Kidney (tissue), 14 donors: Measurements from ENCODE around the gene CRYBA4. TPM values are rescaled to one million over a fixed set of nuclear protein-coding genes. Genes with fewer than 3 reads are reported as not detected.

Experiments
- DNase-seq, 5 donors: peaks; one replicate each; pipeline ENCODE4 v3.0.0-alpha.2; 2013 to 2020
- FAIRE-seq: peaks from 2 replicates; lab custom pipeline; 2012; peaks lifted over from hg19 to GRCh38; lab: Jason Lieb, UNC
- H3K27ac ChIP-seq, 2 donors: one replicate each; pipeline ENCODE4 v1.7.0; 2013; ENCODE audit warnings: low read depth in 2 of 2, low read length in 2 of 2, inconsistent platforms in 1 of 2
- H3K27me3 ChIP-seq: one replicate; pipeline ENCODE4 v1.7.1; 2013; ENCODE audit warnings: low read length, inconsistent platforms; ENCODE audit not compliant: control insufficient read depth, insufficient read depth
- H3K36me3 ChIP-seq, 3 donors: one replicate each; pipeline versions ENCODE4 v1.7.0 to v1.7.1; 2013; ENCODE audit warnings: low read length in 3 of 3, control low read depth in 1 of 3, inconsistent platforms in 1 of 3; ENCODE audit not compliant: insufficient read depth in 3 of 3, control insufficient read depth in 2 of 3
- H3K4me1 ChIP-seq, 3 donors: one replicate each; pipeline versions ENCODE4 v1.7.0 to v1.7.1; 2013; ENCODE audit warnings: low read length in 3 of 3, inconsistent platforms in 1 of 3, low read depth in 1 of 3; ENCODE audit not compliant: control insufficient read depth in 2 of 3, insufficient read depth in 2 of 3
- H3K4me3 ChIP-seq, 3 donors: one replicate each; pipeline versions ENCODE4 v1.7.0 to v1.8.1; 2013; ENCODE audit warnings: low read length in 3 of 3, control low read depth in 1 of 3, inconsistent platforms in 1 of 3
- H3K9ac ChIP-seq, 3 donors: one replicate each; pipeline versions ENCODE4 v1.7.0 to v1.7.1; 2013; ENCODE audit warnings: low read length in 3 of 3, control low read depth in 1 of 3, inconsistent platforms in 1 of 3
- H3K9me3 ChIP-seq, 3 donors: one replicate each; pipeline versions ENCODE4 v1.7.0 to v1.7.1; 2013; ENCODE audit warnings: low read length in 3 of 3, control low read depth in 1 of 3, inconsistent platforms in 1 of 3; ENCODE audit not compliant: control insufficient read depth in 2 of 3, insufficient read depth in 1 of 3
- CTCF ChIP-seq: IDR thresholded peaks from 3 replicates; pipeline ENCODE4 v1.5.1; 2012; ENCODE audit warnings: mild to moderate bottlenecking, moderate library complexity, borderline replicate concordance; ENCODE audit not compliant: insufficient read depth; ENCODE audit errors: extremely low read depth
- intact Hi-C: fragments of 100-400 bp; cut with DNase I; formaldehyde crosslinking; loops from one replicate; pipeline ENCODE4 v1.11.1; 2022
- polyA plus RNA-seq: library from polyadenylated mRNA; stranded (reverse); fragments of 350-450 nt; fragmentation: Illumina TruSeq; extraction: RNeasy Lipid Tissue Mini Kit (QIAGEN cat#74804); gene quantifications from one replicate; pipeline ENCODE4 v1.2.3, GENCODE V29; 2014; ENCODE audit warnings: low read depth, low replicate concordance; ENCODE audit not compliant: insufficient read depth
- total RNA-seq: library from RNA; stranded (reverse); fragmentation: NEBNext Ultra II Directional; extraction: Animal tissue kit (Norgen Biotek cat#: 25700); gene quantifications from one replicate; pipeline ENCODE4 v1.2.1, GENCODE V29; 2021
- donor health status: control.
- donor health status: control.
- donor health status: control.
- donor health status: control.
- donor health status: control.
- donor health status: DM: yes; HTN: yes; CAD: no.
- donor health status: Normal renal cell carcinoma (clear cell type).

Gene CRYBA4
- total and polyA plus RNA-seq, 2 donors from 2014 or later, result 0.41 TPM; not detected in 1

GRCh38 chr22:26673486-26673885, 51.7 kb downstream of the CRYBA4 start:
- Histone ChIP-seq H3K4me1 (peaks cover 4 to 22% (median 12%) of the 10 kb centered on the region in 3 donors), H3K9me3 (peaks cover 0 to 5% (median 0%) of the 10 kb centered on the region in 3 donors), H3K4me3 (peak overlapping the region; percentile 81 to 92 (median 92)), H3K27me3 (no peaks in the 10 kb centered on the region), H3K27ac (peak overlapping the region; percentile 93 to 95), H3K9ac (peak overlapping the region; percentile 69 to 93 (median 91)), H3K36me3 (no peaks in the 10 kb centered on the region)
- DNase-seq (no peak), FAIRE-seq (no peak)
- intact Hi-C loops, result no loop called here
- no peak for TF ChIP-seq CTCF

GRCh38 chr22:26674211-26675190, 52.7 kb downstream of the CRYBA4 start:
- no peaks in the 10 kb centered on the region for H3K36me3 ChIP-seq
- H3K27ac ChIP-seq, result peak overlapping the region in 1 of 2 donors; percentile 32
- peaks cover 0 to 5% (median 0%) of the 10 kb centered on the region in 3 donors for H3K9me3 ChIP-seq
- TF ChIP-seq CTCF, result no peak
- peaks cover 4 to 22% (median 12%) of the 10 kb centered on the region in 3 donors for H3K4me1 ChIP-seq
- no peak overlapping the region for H3K9ac ChIP-seq
- H3K27me3 ChIP-seq, result no peaks in the 10 kb centered on the region
- DNase-seq, result no peak
- no peak for FAIRE-seq
- intact Hi-C loops, result no loop called here
- peak overlapping the region in 2 of 3 donors; percentile 92 for H3K4me3 ChIP-seq

- no peak overlapping the region for H3K9ac ChIP-seq
- intact Hi-C loops, result no loop called here
- no peak for FAIRE-seq
- H3K27me3 ChIP-seq, result no peaks in the 10 kb centered on the region
- no peak overlapping the region for H3K4me3 ChIP-seq
- peaks cover 4 to 22% (median 12%) of the 10 kb centered on the region in 3 donors for H3K4me1 ChIP-seq
- peaks cover 0 to 5% (median 0%) of the 10 kb centered on the region in 3 donors for H3K9me3 ChIP-seq
- no peaks in the 10 kb centered on the region for H3K36me3 ChIP-seq
- no peak for DNase-seq
- no peak for TF ChIP-seq CTCF
- no peak overlapping the region for H3K27ac ChIP-seq
These were observed 54.0 kb downstream of the CRYBA4 start for GRCh38 chr22:26675687-26676268.
